ENCODE results near the gene CCDC50.

The CCDC50 gene

GRCh38 chr3:191334346-191334893 lies 5.2 kb downstream of the CCDC50 start:
- no peak overlapping the region for H3K27ac ChIP-seq (ENCODE audit: low read length)
- DNase-seq (ENCODE audit: low read depth, low spot score): no peak
- H3K36me3 ChIP-seq (ENCODE audit: control insufficient read depth, insufficient read depth, low read length): no peaks in the 10 kb centered on the region
- no peaks in the 10 kb centered on the region; the same call in 1 of the 2 replicates for H3K27me3 ChIP-seq (ENCODE audit: control insufficient read depth, insufficient read depth, low read length)
- H3K4me3 ChIP-seq (ENCODE audit: low read length): no peak overlapping the region
- WGBS (ENCODE audit: insufficient coverage, insufficient read length): no CpG with 5 or more reads among the region's 4 CpGs
- no peaks in the 10 kb centered on the region for H3K9me3 ChIP-seq (ENCODE audit: control insufficient read depth, insufficient read depth, low read length)
- no peaks in the 10 kb centered on the region; the same call in 1 of the 2 replicates for H3K4me1 ChIP-seq (ENCODE audit: control insufficient read depth, insufficient read depth, low read length)

- DNase-seq (ENCODE audit: low read depth, low spot score): no peak
- H3K36me3 ChIP-seq (ENCODE audit: control insufficient read depth, insufficient read depth, low read length): no peaks in the 10 kb centered on the region
- no peaks in the 10 kb centered on the region for H3K4me1 ChIP-seq (ENCODE audit: control insufficient read depth, insufficient read depth, low read length)
- H3K9me3 ChIP-seq (ENCODE audit: control insufficient read depth, insufficient read depth, low read length): no peaks in the 10 kb centered on the region
- whole genome bisulfite sequencing (ENCODE audit: insufficient coverage, insufficient read length): no CpG with 5 or more reads among the region's 2 CpGs
- no peaks in the 10 kb centered on the region for H3K27me3 ChIP-seq (ENCODE audit: control insufficient read depth, insufficient read depth, low read length)
- no peak overlapping the region for H3K27ac ChIP-seq (ENCODE audit: low read length)
- no peak overlapping the region for H3K4me3 ChIP-seq (ENCODE audit: low read length)
These were observed 7.6 kb downstream of the CCDC50 start for GRCh38 chr3:191336833-191337232.

GRCh38 chr3:191338177-191338488 lies 8.9 kb downstream of the CCDC50 start:
- Histone ChIP-seq H3K27me3 (ENCODE audit: control insufficient read depth, insufficient read depth, low read length) (no peaks in the 10 kb centered on the region), H3K4me3 (ENCODE audit: low read length) (no peak overlapping the region), H3K27ac (ENCODE audit: low read length) (no peak overlapping the region), H3K9me3 (ENCODE audit: control insufficient read depth, insufficient read depth, low read length) (no peaks in the 10 kb centered on the region), H3K4me1 (ENCODE audit: control insufficient read depth, insufficient read depth, low read length) (no peaks in the 10 kb centered on the region), H3K36me3 (ENCODE audit: control insufficient read depth, insufficient read depth, low read length) (no peaks in the 10 kb centered on the region)
- no peak for DNase-seq (ENCODE audit: low read depth, low spot score)
- no CpG with 5 or more reads among the region's 4 CpGs for WGBS (ENCODE audit: insufficient coverage, insufficient read length)

GRCh38 chr3:191339316-191339917 lies 10.2 kb downstream of the CCDC50 start:
- no peaks in the 10 kb centered on the region for H3K4me1 ChIP-seq (ENCODE audit: control insufficient read depth, insufficient read depth, low read length)

GRCh38 chr3:191340351-191340750 lies 11.2 kb downstream of the CCDC50 start:
- Histone ChIP-seq H3K4me1 (ENCODE audit: control insufficient read depth, insufficient read depth, low read length) (no peaks in the 10 kb centered on the region), H3K27ac (ENCODE audit: low read length) (no peak overlapping the region), H3K27me3 (ENCODE audit: control insufficient read depth, insufficient read depth, low read length) (no peaks in the 10 kb centered on the region), H3K9me3 (ENCODE audit: control insufficient read depth, insufficient read depth, low read length) (no peaks in the 10 kb centered on the region), H3K36me3 (ENCODE audit: control insufficient read depth, insufficient read depth, low read length) (no peaks in the 10 kb centered on the region), H3K4me3 (ENCODE audit: low read length) (no peak overlapping the region)
- no peak for DNase-seq (ENCODE audit: low read depth, low spot score)
- WGBS (ENCODE audit: insufficient coverage, insufficient read length): no CpG with 5 or more reads among the region's 2 CpGs

More at GRCh38 chr3:191339316-191339917, 10.2 kb downstream of the CCDC50 start:
- Histone ChIP-seq H3K27ac (ENCODE audit: low read length) (no peak overlapping the region), H3K36me3 (ENCODE audit: control insufficient read depth, insufficient read depth, low read length) (no peaks in the 10 kb centered on the region), H3K4me3 (ENCODE audit: low read length) (no peak overlapping the region), H3K9me3 (ENCODE audit: control insufficient read depth, insufficient read depth, low read length) (no peaks in the 10 kb centered on the region), H3K27me3 (ENCODE audit: control insufficient read depth, insufficient read depth, low read length) (no peaks in the 10 kb centered on the region)
- no CpG with 5 or more reads among the region's 3 CpGs for WGBS (ENCODE audit: insufficient coverage, insufficient read length)
- DNase-seq (ENCODE audit: low read depth, low spot score): no peak

GRCh38 chr3:191340966-191341365 lies 11.8 kb downstream of the CCDC50 start:
- Histone ChIP-seq H3K4me1 (ENCODE audit: control insufficient read depth, insufficient read depth, low read length) (no peaks in the 10 kb centered on the region), H3K36me3 (ENCODE audit: control insufficient read depth, insufficient read depth, low read length) (no peaks in the 10 kb centered on the region), H3K27me3 (ENCODE audit: control insufficient read depth, insufficient read depth, low read length) (no peaks in the 10 kb centered on the region), H3K27ac (ENCODE audit: low read length) (no peak overlapping the region), H3K4me3 (ENCODE audit: low read length) (no peak overlapping the region), H3K9me3 (ENCODE audit: control insufficient read depth, insufficient read depth, low read length) (no peaks in the 10 kb centered on the region)
- DNase-seq (ENCODE audit: low read depth, low spot score): no peak
- WGBS (ENCODE audit: insufficient coverage, insufficient read length): no CpG with 5 or more reads among the region's 1 CpG

- H3K27ac ChIP-seq (ENCODE audit: low read length): no peak overlapping the region
These were observed 12.8 kb downstream of the CCDC50 start for GRCh38 chr3:191342006-191342405.

GRCh38 chr3:191342411-191342810 lies 13.2 kb downstream of the CCDC50 start:
- H3K27ac ChIP-seq (ENCODE audit: low read length): no peak overlapping the region
- H3K27me3 ChIP-seq (ENCODE audit: control insufficient read depth, insufficient read depth, low read length): no peaks in the 10 kb centered on the region
- no peaks in the 10 kb centered on the region for H3K9me3 ChIP-seq (ENCODE audit: control insufficient read depth, insufficient read depth, low read length)
- no peak overlapping the region for H3K4me3 ChIP-seq (ENCODE audit: low read length)
- H3K36me3 ChIP-seq (ENCODE audit: control insufficient read depth, insufficient read depth, low read length): no peaks in the 10 kb centered on the region
- DNase-seq (ENCODE audit: low read depth, low spot score): no peak
- no peaks in the 10 kb centered on the region for H3K4me1 ChIP-seq (ENCODE audit: control insufficient read depth, insufficient read depth, low read length)

More at GRCh38 chr3:191342006-191342405, 12.8 kb downstream of the CCDC50 start:
- no peaks in the 10 kb centered on the region for H3K27me3 ChIP-seq (ENCODE audit: control insufficient read depth, insufficient read depth, low read length)
- no peak for DNase-seq (ENCODE audit: low read depth, low spot score)
- H3K36me3 ChIP-seq (ENCODE audit: control insufficient read depth, insufficient read depth, low read length): no peaks in the 10 kb centered on the region
- no CpG with 5 or more reads among the region's 2 CpGs for WGBS (ENCODE audit: insufficient coverage, insufficient read length)
- H3K4me1 ChIP-seq (ENCODE audit: control insufficient read depth, insufficient read depth, low read length): no peaks in the 10 kb centered on the region
- H3K9me3 ChIP-seq (ENCODE audit: control insufficient read depth, insufficient read depth, low read length): no peaks in the 10 kb centered on the region
- no peak overlapping the region for H3K4me3 ChIP-seq (ENCODE audit: low read length)

GRCh38 chr3:191343115-191343514 lies 13.9 kb downstream of the CCDC50 start:
- H3K27me3 ChIP-seq (ENCODE audit: control insufficient read depth, insufficient read depth, low read length): no peaks in the 10 kb centered on the region
- no peak for DNase-seq (ENCODE audit: low read depth, low spot score)
- no peaks in the 10 kb centered on the region for H3K36me3 ChIP-seq (ENCODE audit: control insufficient read depth, insufficient read depth, low read length)
- WGBS (ENCODE audit: insufficient coverage, insufficient read length): 100% methylated on average over 1 of the region's 4 CpGs
- H3K4me3 ChIP-seq (ENCODE audit: low read length): no peak overlapping the region
- no peak overlapping the region for H3K27ac ChIP-seq (ENCODE audit: low read length)
- H3K9me3 ChIP-seq (ENCODE audit: control insufficient read depth, insufficient read depth, low read length): no peaks in the 10 kb centered on the region
- H3K4me1 ChIP-seq (ENCODE audit: control insufficient read depth, insufficient read depth, low read length): no peaks in the 10 kb centered on the region

- WGBS (ENCODE audit: insufficient coverage, insufficient read length): no CpG with 5 or more reads among the region's 5 CpGs
- H3K27me3 ChIP-seq (ENCODE audit: control insufficient read depth, insufficient read depth, low read length): no peaks in the 10 kb centered on the region
- H3K27ac ChIP-seq (ENCODE audit: low read length): no peak overlapping the region
- H3K9me3 ChIP-seq (ENCODE audit: control insufficient read depth, insufficient read depth, low read length): no peaks in the 10 kb centered on the region
- H3K4me3 ChIP-seq (ENCODE audit: low read length): no peak overlapping the region
- no peaks in the 10 kb centered on the region for H3K36me3 ChIP-seq (ENCODE audit: control insufficient read depth, insufficient read depth, low read length)
- no peaks in the 10 kb centered on the region; the same call in 1 of the 2 replicates for H3K4me1 ChIP-seq (ENCODE audit: control insufficient read depth, insufficient read depth, low read length)
- no peak for DNase-seq (ENCODE audit: low read depth, low spot score)
These were observed 14.7 kb downstream of the CCDC50 start for GRCh38 chr3:191343913-191344312.

- no peak overlapping the region for H3K4me3 ChIP-seq (ENCODE audit: low read length)
- no peaks in the 10 kb centered on the region for H3K9me3 ChIP-seq (ENCODE audit: control insufficient read depth, insufficient read depth, low read length)
- no peak overlapping the region for H3K27ac ChIP-seq (ENCODE audit: low read length)
- H3K4me1 ChIP-seq (ENCODE audit: control insufficient read depth, insufficient read depth, low read length): no peaks in the 10 kb centered on the region; the same call in 1 of the 2 replicates
- H3K27me3 ChIP-seq (ENCODE audit: control insufficient read depth, insufficient read depth, low read length): no peaks in the 10 kb centered on the region
- no peak for DNase-seq (ENCODE audit: low read depth, low spot score)
- no peaks in the 10 kb centered on the region for H3K36me3 ChIP-seq (ENCODE audit: control insufficient read depth, insufficient read depth, low read length)
- 100% methylated on average over 1 of the region's 5 CpGs for WGBS (ENCODE audit: insufficient coverage, insufficient read length)
These were observed 16.1 kb downstream of the CCDC50 start for GRCh38 chr3:191345334-191345733.

Data from iPS DF 6.9 (cell line).